ENCODE measurements around the gene FAM227B. TPM values are rescaled to one million over a fixed set of nuclear protein-coding genes. Genes with fewer than 3 reads are reported as not detected.
"Not testable (repeated sequence)": the region's sequence is repeated elsewhere in the genome, so short reads cannot be mapped to it uniquely, and the experiment has no call there.

Gene FAM227B
- total RNA-seq, 1 donor from 2014 or later = 5.1 TPM

- ATAC-seq = no peak
- TF ChIP-seq CTCF (IDR thresholded peaks at IDR 0.05) = no peak
- peaks cover 5% of the 10 kb centered on the region for H3K4me1 ChIP-seq
- no peaks in the 10 kb centered on the region for H3K9me3 ChIP-seq
- no peak overlapping the region for H3K4me3 ChIP-seq
- intact Hi-C loops (cut with DNase I) = no loop called here
- no peak overlapping the region for H3K27ac ChIP-seq
- no peak for DNase-seq
- no peaks in the 10 kb centered on the region for H3K36me3 ChIP-seq
- no peaks in the 10 kb centered on the region for H3K27me3 ChIP-seq (ENCODE audit: low read depth)
Observed at GRCh38 chr15:49471733-49472132, 148.9 kb downstream of the FAM227B start.

- not testable (repeated sequence) for H3K36me3 ChIP-seq; H3K27me3 ChIP-seq (ENCODE audit: low read depth)
- peak; percentile 51 for DNase-seq
Observed at GRCh38 chr15:49471248-49471647, 149.4 kb downstream of the FAM227B start.

GRCh38 chr15:49468481-49468839, 152.2 kb downstream of the FAM227B start:
- no peaks in the 10 kb centered on the region for H3K9me3 ChIP-seq
- intact Hi-C loops (cut with DNase I) = no loop called here
- no peaks in the 10 kb centered on the region for H3K36me3 ChIP-seq
- no peak overlapping the region for H3K27ac ChIP-seq
- DNase-seq (no peak), ATAC-seq (peak in 1 of 2 donors; percentile 82)
- no peaks in the 10 kb centered on the region for H3K27me3 ChIP-seq (ENCODE audit: low read depth)
- TF ChIP-seq CTCF (IDR thresholded peaks at IDR 0.05) = no peak
- H3K4me3 ChIP-seq = peak overlapping the region; percentile 36
- H3K4me1 ChIP-seq = peaks cover 5% of the 10 kb centered on the region

More at GRCh38 chr15:49471248-49471647, 149.4 kb downstream of the FAM227B start:
- ATAC-seq; H3K27ac ChIP-seq; H3K9me3 ChIP-seq; H3K4me3 ChIP-seq; intact Hi-C loops (cut with DNase I); H3K4me1 ChIP-seq: not testable (repeated sequence)
- TF ChIP-seq CTCF (IDR thresholded peaks at IDR 0.05) = peak; percentile 26

GRCh38 chr15:49467746-49468480, 152.7 kb downstream of the FAM227B start:
- no peak for DNase-seq
- Histone ChIP-seq H3K4me3 (peak overlapping the region; percentile 36), H3K36me3 (no peaks in the 10 kb centered on the region), H3K27me3 (ENCODE audit: low read depth) (no peaks in the 10 kb centered on the region), H3K4me1 (peaks cover 5% of the 10 kb centered on the region), H3K27ac (peak overlapping the region; percentile 39), H3K9me3 (no peaks in the 10 kb centered on the region)
- no peak for TF ChIP-seq CTCF (IDR thresholded peaks at IDR 0.05)
- intact Hi-C loops (cut with DNase I) = no loop called here
- no peak for ATAC-seq

- Histone ChIP-seq H3K9me3 (no peaks in the 10 kb centered on the region), H3K4me1 (peaks cover 5% of the 10 kb centered on the region), H3K4me3 (peak overlapping the region; percentile 36), H3K27ac (peak overlapping the region; percentile 39), H3K36me3 (no peaks in the 10 kb centered on the region), H3K27me3 (ENCODE audit: low read depth) (no peaks in the 10 kb centered on the region)
- intact Hi-C loops (cut with DNase I) = no loop called here
- DNase-seq = no peak
- peak; percentile 37 to 76 for ATAC-seq
- TF ChIP-seq CTCF (IDR thresholded peaks at IDR 0.05) = no peak
Observed at GRCh38 chr15:49466119-49466518, 154.5 kb downstream of the FAM227B start.
